IPS DF 19.7 (cell line): ENCODE results near the gene PRKAG2.

Source experiments
- DNase-seq: peaks from one replicate; pipeline ENCODE4 v3.0.0-alpha.2; 2013; ENCODE audit warnings: low read depth, low spot score

Gene PRKAG2

GRCh38 chr7:151648429-151648828 is 228.5 kb downstream of the PRKAG2 start:
- DNase-seq = no peak

GRCh38 chr7:151647874-151648273 is 229.0 kb downstream of the PRKAG2 start:
- DNase-seq = no peak

DNA sequence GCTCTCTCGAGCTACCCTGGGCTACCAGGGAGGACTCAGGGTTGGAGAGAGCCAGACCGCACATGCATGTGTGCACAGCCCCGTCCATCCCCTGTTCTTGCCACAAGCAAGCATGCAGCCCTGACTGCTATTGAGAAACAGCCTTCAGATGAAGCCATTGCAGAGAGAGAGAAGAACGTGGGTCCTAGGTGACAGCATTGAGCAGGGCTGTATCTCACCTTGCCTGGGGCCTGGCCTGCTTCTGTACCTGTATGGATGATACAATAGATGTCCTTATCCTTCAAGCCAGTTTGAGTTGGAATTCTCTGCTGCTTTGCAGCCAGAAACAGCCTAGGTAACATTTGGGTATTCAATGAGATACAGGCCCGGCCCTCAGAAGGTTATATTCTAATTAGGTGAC is 229.9 kb downstream of the PRKAG2 start:
- no peak for DNase-seq

DNA sequence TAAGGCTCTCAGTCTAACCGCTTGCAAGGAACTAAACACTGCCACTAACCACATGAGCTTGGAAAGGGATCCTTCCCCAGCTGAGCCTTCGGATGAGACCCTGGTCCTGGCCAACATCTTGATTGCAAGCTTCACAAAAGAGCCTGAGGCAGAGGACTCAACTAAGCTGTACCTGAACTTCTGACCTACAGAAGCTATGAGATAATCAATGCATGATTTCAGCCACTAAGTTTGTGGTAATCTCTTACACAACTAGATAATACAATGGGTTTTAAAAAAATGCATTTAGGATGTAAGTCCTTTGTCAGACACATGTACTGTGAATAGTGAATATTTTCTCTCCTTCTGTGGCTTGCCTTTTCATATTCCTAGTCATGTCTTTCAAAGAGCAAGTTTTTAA is 231.6 kb downstream of the PRKAG2 start:
- DNase-seq = no peak

- no peak for DNase-seq
Measured at GRCh38 chr7:151644554-151644953, 232.4 kb downstream of the PRKAG2 start.

DNA sequence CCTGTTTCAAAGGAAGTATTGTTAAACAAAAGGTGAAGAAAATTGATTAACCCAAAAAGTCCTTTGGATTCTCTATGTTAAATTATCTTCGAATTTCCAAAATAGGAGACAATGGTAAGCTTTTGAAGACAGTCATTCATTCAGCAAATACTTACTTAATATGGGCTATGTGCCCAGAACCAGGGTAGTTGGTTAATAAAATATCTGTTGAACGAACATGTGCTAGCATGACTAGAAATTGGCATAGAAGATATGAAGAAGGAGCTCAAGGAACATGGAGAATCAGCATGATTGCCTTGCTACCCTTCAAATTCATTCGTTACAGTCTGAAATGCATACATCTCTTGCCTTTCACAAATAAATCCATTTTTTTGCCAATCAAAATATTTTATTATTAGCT is 234.2 kb downstream of the PRKAG2 start:
- DNase-seq = no peak

DNA sequence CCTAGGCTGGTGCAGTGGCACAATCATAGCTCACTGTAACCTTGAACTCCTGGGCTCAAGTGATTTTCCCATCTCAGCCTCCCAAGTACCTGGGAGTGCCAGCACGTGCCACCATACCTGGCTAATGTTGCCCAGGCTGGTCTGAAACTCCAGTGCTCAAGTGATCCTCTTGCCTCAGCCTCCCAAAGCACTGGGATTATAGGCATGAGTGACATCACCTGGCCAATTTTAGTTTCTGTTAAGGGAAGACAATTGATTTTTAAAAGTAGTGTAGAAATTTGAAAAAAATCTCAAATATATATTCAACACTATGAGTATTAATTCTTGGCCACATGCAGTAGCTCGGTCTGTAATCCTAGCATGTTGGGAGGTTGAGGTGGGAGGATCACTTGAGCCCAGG is 235.3 kb downstream of the PRKAG2 start:
- no peak for DNase-seq

DNA sequence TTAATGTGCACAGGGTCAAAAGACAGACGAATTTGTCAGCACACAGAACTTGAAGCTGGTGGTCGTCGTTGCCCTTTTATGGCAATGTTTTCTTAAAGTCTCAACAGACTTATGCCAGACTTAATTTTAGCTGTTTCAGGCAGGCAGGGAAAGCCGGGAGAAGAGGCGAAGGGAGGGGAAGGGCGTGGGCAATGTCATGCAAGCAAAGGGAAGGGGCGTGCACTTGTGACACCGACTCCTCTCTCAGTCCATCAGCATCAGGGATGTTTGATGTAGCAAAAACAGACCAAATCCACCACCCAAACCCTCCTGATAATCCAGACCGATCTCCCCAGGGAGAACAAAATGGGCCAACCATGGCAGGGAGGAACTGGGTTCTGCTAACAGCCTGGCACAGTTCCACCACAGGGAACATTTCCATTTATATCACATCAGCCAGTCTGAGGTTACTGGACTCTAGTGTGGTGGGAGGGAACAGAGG is 239.1 kb downstream of the PRKAG2 start:
- no peak for DNase-seq

- DNase-seq = no peak
Measured at GRCh38 chr7:151634643-151635042, 242.3 kb downstream of the PRKAG2 start.

DNA sequence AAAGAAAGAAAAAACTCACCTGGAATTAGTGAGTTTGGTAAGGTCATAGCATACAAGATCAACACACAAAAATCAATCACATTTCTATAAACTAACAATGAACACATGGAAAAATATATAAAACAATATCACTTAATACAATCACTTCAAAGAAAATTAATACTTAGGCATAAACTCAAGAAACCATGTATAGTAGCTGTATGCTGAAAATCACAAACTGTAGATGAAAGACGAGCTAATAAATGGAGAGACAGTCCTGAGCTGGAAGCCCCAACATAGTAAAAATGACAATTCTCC is 243.5 kb downstream of the PRKAG2 start:
- no peak for DNase-seq

DNA sequence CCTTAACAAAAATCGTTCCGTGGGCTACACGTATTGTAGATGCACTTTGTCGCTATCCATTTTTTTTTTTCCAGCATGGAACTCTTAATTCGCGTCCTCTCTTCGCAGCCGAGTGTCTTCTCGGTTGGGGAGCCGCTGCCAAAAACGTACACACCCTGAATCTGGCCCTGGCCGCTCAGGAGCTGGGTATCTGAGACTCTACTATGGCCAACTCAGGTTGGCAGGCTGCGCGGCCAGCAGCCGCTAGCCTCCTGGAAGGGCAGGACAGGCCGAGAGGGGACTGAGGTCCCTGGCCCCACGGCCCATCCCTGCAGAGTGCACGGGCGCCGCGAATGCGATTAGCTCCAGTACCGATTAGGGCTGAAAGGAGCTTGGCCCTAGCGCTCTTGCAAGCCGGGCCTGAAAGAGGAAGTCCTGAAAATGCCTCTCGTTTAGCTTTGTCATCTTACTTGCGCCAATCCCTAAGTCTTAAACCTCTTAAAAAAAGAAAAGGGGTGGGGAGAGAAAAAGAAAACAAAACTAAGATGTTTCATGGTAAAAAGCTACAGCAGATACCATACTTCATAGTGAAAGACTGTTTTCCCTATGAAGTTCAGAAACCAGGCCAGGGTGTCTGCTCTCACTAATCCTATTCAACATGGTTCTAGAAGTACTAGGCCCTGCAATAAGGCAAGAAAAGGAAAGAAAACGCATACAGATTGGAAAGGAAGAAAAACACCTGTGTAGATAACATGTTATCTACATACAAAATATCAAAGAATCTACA is 244.0 kb downstream of the PRKAG2 start:
- DNase-seq = no peak

DNA sequence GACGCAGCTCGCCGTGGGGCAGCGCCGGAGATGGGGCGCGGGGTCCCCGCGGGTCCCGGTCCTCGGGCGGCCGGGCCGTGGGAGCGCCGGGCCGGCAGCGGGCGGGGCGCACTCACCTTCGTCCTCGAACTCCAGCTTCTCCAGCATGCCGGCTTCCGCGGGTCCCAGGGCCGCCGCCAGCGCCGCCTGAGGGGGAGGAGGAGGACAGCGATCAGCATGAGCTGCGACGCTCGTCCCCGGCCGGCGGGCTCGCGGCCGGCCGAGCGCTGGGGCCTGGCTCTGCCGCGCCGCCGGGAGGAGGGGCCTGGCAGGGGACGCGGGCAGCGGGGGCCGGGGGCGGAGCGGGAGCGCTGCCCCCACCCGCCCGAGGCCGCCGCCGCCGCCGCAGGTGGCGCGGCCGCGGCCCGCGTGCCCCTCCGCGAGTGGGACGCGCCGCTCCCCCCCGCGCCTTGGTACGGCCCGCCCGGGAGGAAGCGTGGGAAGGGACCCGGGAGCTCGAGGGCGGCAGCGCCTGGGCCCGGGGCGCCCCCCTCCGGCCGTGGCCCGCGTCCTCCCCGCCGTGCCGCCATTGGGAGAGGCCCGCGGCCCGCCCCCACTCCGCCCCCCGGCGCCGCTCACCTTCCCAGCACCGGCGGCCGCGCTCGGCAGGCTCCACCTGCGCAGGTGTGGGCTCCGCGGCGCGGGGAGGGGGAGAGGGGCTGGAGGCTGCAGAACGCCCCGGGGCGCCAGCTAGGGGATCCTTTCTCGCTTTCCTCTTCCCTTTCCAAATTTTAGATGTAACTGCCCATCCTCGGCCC is 244.8 kb downstream of the PRKAG2 start:
- DNase-seq = no peak

- DNase-seq = no peak
Measured at GRCh38 chr7:151631570-151631952, 245.4 kb downstream of the PRKAG2 start.

- no peak for DNase-seq
Measured at GRCh38 chr7:151630851-151631569, 245.9 kb downstream of the PRKAG2 start.

- no peak for DNase-seq
Measured at GRCh38 chr7:151630358-151630757, 246.6 kb downstream of the PRKAG2 start.

GRCh38 chr7:151629713-151630272 is 247.1 kb downstream of the PRKAG2 start:
- no peak for DNase-seq

DNA sequence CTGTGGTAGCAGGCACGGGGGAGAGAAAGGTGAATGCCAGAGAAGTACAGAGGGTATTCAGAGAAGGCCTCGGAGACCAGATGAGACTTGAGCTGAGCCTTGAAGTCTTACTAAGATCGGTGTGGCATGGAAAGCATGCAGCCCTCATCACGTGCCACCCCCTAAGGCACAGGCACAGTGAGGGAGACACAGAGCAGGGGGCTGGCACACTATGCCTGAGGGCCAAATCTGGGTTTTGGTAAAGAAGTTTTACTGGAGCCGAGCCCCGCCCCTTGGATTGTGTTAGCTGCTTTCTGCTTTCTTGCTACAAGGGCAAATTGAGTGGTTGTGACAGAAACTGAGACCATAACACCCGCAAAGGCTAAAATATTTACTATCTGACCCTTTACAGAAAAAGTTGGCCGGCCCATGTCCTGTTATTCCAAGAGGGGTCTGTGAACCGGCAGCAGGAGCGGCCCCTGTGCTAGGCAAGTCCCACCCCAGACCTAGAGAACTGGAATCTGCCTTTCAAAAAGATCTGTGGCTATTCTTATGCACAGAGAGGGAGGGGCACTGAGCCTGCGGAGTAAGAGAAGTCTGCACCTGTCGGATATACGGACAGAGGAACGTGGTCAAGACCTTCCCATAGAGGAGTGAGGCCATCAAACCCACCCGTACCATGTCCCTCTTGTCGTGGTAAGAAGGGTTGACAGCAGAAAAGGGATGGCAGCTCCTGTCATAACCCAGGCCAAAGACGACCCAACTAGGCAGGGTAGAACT is 247.9 kb downstream of the PRKAG2 start:
- DNase-seq = no peak

DNA sequence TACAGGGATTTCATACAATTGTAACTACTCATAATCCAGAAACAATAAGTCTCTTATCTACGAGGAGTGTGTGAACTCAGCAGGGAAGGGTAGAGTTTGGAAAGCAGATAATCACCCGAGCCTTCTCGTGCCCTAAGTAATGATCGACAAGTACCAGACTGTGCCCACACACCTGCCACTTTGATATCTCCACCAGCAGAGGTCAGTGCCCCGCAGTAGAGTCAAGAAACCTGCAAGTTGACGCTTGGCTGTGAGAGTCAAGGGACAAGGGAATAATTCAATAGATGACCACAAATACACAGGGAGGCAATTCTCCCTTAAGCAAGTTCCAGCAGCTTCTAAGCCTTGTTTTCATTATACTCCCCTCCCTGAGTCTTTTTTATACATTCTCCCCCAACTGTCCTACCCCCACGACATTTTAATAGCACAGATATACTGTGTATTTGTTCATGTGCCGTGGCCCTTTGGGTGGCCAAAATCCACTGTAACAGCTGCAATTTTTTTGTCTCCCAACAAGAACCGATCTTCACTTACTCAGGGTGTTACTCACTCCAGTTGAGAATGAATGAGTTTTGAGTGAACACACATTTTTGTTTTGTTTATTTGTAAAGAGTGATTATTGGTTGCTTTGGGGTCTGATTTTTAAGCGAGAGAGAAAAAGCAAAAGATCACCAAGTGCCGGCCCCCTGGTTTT is 250.3 kb downstream of the PRKAG2 start:
- DNase-seq = no peak

- no peak for DNase-seq
Measured at GRCh38 chr7:151625606-151626005, 251.3 kb downstream of the PRKAG2 start.

- DNase-seq = no peak
Measured at GRCh38 chr7:151624246-151624928, 252.5 kb downstream of the PRKAG2 start.
